HL-60 (cell line): Measurements from ENCODE around the gene NR1D2.

ENCODE experiments used
- DNase-seq, 2 experiments: peaks; one replicate each; pipeline ENCODE4 v3.0.0-alpha.2; 2010 to 2020; ENCODE audit warnings: low read depth in 1 of 2, low spot score in 1 of 2
- H3K27ac ChIP-seq: fragments of 250-450 bp; sonication (Bioruptor Pico); replicated peaks from 2 replicates; pipeline ENCODE4 v1.5.1; 2020; ENCODE audit warnings: mild to moderate bottlenecking, moderate library complexity
- H3K27me3 ChIP-seq: fragments of 250-450 bp; sonication (Bioruptor Pico); 2 replicates; pipeline ENCODE4 v1.5.1; 2021; ENCODE audit warnings: mild to moderate bottlenecking, moderate library complexity; ENCODE audit not compliant: insufficient read depth, poor library complexity, severe bottlenecking
- H3K4me3 ChIP-seq: replicated peaks from 2 replicates; pipeline ENCODE4 v1.5.1; 2011; ENCODE audit warnings: mild to moderate bottlenecking, control low read depth, low read length; ENCODE audit not compliant: insufficient read depth
- GABPA ChIP-seq: IDR thresholded peaks from 2 replicates; pipeline ENCODE4 v1.6.1; 2012; ENCODE audit warnings: low read depth
- POLR2AphosphoS5 ChIP-seq: IDR thresholded peaks from 2 replicates; pipeline ENCODE4 v1.6.1; 2012; ENCODE audit warnings: low read depth
- SPI1 ChIP-seq: IDR thresholded peaks from 2 replicates; pipeline ENCODE4 v1.6.1; 2012; ENCODE audit warnings: low read depth, mild to moderate bottlenecking, borderline replicate concordance
- TF ChIP-seq, protein P1 (sequence below): IDR thresholded peaks from 2 replicates; pipeline ENCODE4 v1.6.1; 2012; ENCODE audit warnings: low read depth; ENCODE audit not compliant: insufficient replicate concordance
- TF ChIP-seq, protein P2 (sequence below): IDR thresholded peaks from one replicate; pipeline ENCODE4 v1.5.1; 2011; ENCODE audit warnings: low read length, control low read depth, inconsistent platforms; ENCODE audit not compliant: insufficient read depth

NR1D2 gene

DNA sequence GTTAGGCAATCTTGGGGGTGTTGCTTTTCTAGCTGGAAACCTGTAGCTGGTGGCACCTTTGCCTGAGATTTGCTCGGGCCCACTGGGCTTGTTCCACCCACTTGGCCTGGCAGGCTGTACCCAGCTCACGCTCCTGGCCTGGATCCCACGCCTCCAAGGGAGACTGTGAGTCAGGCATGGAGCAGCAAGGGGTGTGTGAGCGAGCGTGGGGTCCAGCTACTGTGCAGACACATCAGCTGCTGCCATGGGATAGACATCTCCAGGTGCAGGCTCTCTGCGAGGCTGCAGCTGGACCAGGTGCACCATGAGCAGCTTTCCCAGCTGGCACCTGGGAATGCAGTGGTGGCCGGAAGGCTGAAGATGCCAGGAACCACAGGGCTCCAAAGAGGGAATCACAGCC, 36.0 kb downstream of the NR1D2 start:
- Histone ChIP-seq H3K27ac (no peak overlapping the region), H3K27me3 (no peaks in the 10 kb centered on the region), H3K4me3 (no peak overlapping the region)
- no peak for TF ChIP-seq GABPA
- TF ChIP-seq, protein P1, sequence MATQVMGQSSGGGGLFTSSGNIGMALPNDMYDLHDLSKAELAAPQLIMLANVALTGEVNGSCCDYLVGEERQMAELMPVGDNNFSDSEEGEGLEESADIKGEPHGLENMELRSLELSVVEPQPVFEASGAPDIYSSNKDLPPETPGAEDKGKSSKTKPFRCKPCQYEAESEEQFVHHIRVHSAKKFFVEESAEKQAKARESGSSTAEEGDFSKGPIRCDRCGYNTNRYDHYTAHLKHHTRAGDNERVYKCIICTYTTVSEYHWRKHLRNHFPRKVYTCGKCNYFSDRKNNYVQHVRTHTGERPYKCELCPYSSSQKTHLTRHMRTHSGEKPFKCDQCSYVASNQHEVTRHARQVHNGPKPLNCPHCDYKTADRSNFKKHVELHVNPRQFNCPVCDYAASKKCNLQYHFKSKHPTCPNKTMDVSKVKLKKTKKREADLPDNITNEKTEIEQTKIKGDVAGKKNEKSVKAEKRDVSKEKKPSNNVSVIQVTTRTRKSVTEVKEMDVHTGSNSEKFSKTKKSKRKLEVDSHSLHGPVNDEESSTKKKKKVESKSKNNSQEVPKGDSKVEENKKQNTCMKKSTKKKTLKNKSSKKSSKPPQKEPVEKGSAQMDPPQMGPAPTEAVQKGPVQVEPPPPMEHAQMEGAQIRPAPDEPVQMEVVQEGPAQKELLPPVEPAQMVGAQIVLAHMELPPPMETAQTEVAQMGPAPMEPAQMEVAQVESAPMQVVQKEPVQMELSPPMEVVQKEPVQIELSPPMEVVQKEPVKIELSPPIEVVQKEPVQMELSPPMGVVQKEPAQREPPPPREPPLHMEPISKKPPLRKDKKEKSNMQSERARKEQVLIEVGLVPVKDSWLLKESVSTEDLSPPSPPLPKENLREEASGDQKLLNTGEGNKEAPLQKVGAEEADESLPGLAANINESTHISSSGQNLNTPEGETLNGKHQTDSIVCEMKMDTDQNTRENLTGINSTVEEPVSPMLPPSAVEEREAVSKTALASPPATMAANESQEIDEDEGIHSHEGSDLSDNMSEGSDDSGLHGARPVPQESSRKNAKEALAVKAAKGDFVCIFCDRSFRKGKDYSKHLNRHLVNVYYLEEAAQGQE, result no peak
- TF ChIP-seq SPI1, result no peak
- TF ChIP-seq, protein P2, sequence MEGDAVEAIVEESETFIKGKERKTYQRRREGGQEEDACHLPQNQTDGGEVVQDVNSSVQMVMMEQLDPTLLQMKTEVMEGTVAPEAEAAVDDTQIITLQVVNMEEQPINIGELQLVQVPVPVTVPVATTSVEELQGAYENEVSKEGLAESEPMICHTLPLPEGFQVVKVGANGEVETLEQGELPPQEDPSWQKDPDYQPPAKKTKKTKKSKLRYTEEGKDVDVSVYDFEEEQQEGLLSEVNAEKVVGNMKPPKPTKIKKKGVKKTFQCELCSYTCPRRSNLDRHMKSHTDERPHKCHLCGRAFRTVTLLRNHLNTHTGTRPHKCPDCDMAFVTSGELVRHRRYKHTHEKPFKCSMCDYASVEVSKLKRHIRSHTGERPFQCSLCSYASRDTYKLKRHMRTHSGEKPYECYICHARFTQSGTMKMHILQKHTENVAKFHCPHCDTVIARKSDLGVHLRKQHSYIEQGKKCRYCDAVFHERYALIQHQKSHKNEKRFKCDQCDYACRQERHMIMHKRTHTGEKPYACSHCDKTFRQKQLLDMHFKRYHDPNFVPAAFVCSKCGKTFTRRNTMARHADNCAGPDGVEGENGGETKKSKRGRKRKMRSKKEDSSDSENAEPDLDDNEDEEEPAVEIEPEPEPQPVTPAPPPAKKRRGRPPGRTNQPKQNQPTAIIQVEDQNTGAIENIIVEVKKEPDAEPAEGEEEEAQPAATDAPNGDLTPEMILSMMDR, result no peak
- no peak for TF ChIP-seq POLR2AphosphoS5
- DNase-seq, result no peak

DNA sequence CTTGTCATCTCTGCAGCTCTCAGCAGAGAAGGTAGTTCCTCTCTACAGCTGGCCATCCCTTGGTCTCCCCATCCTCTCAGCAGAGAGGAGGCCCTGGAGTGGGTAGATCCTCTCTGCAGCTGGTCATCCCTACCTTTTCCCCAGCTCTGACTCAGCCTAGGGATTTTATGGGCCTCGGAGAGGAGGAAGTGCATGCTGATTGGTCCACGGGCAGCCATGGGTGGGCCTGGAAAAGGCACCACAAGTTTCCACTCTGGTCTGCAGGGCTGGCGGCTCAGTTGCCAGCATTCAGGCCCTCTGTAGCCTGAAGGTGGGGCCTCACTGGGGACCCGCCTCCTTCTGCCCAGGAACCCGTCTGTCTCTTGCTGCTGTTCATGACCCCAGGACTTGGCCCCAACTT, 36.9 kb downstream of the NR1D2 start:
- no peak overlapping the region for H3K4me3 ChIP-seq
- H3K27me3 ChIP-seq, result no peaks in the 10 kb centered on the region
- DNase-seq, result no peak
- TF ChIP-seq GABPA (no peak), POLR2AphosphoS5 (no peak), SPI1 (no peak)
- TF ChIP-seq, protein P1, result no peak
- TF ChIP-seq, protein P2, result no peak
- H3K27ac ChIP-seq, result no peak overlapping the region

DNA sequence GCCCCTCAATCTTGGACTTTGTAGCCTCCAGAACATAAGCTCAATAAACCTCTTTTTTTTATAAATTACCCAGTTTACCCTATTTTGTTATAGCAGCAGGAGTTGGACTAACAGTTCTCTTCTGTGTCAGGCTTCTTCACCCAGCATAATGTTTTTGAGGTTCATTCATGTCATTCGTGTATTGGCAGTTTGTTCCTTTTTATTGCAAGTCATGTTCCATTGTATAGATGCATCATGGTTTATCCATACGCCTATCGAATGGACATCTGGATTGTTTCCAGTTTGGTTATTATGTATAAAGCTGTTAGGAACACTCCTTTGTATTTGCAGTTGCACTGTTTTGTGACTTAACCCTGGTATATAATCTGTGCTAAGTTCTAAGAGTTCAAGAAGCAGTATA, 39.8 kb downstream of the NR1D2 start:
- no peaks in the 10 kb centered on the region for H3K27me3 ChIP-seq
- H3K4me3 ChIP-seq, result no peak overlapping the region

More for the DNA sequence above, 39.8 kb downstream of the NR1D2 start:
- no peak for DNase-seq
- TF ChIP-seq SPI1 (no peak), GABPA (no peak), POLR2AphosphoS5 (no peak)
- TF ChIP-seq, protein P1, result no peak
- TF ChIP-seq, protein P2, result no peak
- H3K27ac ChIP-seq, result no peak overlapping the region
